H1 (cell line): ENCODE measurements around the gene KCNQ2. TPM values are rescaled to one million over a fixed set of nuclear protein-coding genes. Genes with fewer than 3 reads are reported as not detected.

Source experiments
- CTCF ChIA-PET: fragments of 300-600 bp; sonication (Branson Sonifier 250); formaldehyde crosslinking; loops from one replicate; lab custom pipeline; 2021; ENCODE audit not compliant: partially characterized antibody; lab: Charles Lee
- POLR2A ChIA-PET: fragments of 300-600 bp; sonication (Branson Sonifier 250); formaldehyde crosslinking; loops from one replicate; lab custom pipeline; 2021; ENCODE audit warnings: inconsistent platforms; ENCODE audit not compliant: partially characterized antibody; lab: Charles Lee
- DNase-seq, 2 experiments: peaks; one replicate each; pipeline versions ENCODE4 v3.0.0 to v3.0.0-alpha.2; 2010 to 2022; ENCODE audit warnings: low spot score in 2 of 2, low read depth in 1 of 2, mixed read lengths in 1 of 2
- FAIRE-seq: peaks from 2 replicates; lab custom pipeline; 2011; peaks lifted over from hg19 to GRCh38; lab: Jason Lieb, UNC
- H2AFZ ChIP-seq: 2 replicates; pipeline ENCODE4 v1.8.1; 2012; ENCODE audit warnings: low read length, inconsistent platforms
- H2AK5ac ChIP-seq: 2 replicates; pipeline ENCODE4 v1.6.1; 2013; ENCODE audit warnings: low read depth, low read length
- H2BK120ac ChIP-seq: replicated peaks from 2 replicates; pipeline ENCODE3; 2013; ENCODE audit warnings: low read depth, low read length, inconsistent platforms
- H2BK12ac ChIP-seq: 2 replicates; pipeline ENCODE4 v1.6.1; 2013; ENCODE audit warnings: low read depth, low read length
- H2BK15ac ChIP-seq: 2 replicates; pipeline ENCODE4 v1.6.1; 2013; ENCODE audit warnings: low read length
- H2BK20ac ChIP-seq: 2 replicates; pipeline ENCODE4 v1.6.1; 2013; ENCODE audit warnings: low read length
- H2BK5ac ChIP-seq: 2 replicates; pipeline ENCODE4 v1.6.1; 2013; ENCODE audit warnings: low read depth, low read length
- H3K14ac ChIP-seq: 2 replicates; pipeline ENCODE4 v1.6.1; 2013; ENCODE audit warnings: inconsistent platforms; ENCODE audit not compliant: insufficient read length
- H3K18ac ChIP-seq: 2 replicates; pipeline ENCODE4 v1.6.1; 2013; ENCODE audit warnings: low read length; ENCODE audit errors: extremely low read depth
- H3K23ac ChIP-seq: 2 replicates; pipeline ENCODE4 v1.6.1; 2013; ENCODE audit warnings: inconsistent platforms; ENCODE audit not compliant: insufficient read length
- H3K23me2 ChIP-seq: 2 replicates; pipeline ENCODE4 v1.6.1; 2013; ENCODE audit warnings: low read depth, low read length
- H3K27ac ChIP-seq: 2 replicates; pipeline ENCODE4 v1.6.1; 2011; ENCODE audit warnings: low read depth, low read length, inconsistent platforms
- H3K27me3 ChIP-seq, 4 experiments: replicated peaks in 1 of 4; 1 replicate in 1 of 4; 2 replicates in 3 of 4; pipeline versions ENCODE4 v1.6.1 to v1.8.1; 2011 to 2013; ENCODE audit warnings: low read length in 3 of 4, mild to moderate bottlenecking in 3 of 4, inconsistent platforms in 2 of 4, mixed read lengths in 2 of 4, moderate library complexity in 1 of 4; ENCODE audit not compliant: control insufficient read depth in 3 of 4, insufficient read depth in 3 of 4; ENCODE audit errors: extremely low read depth in 1 of 4
- H3K36me3 ChIP-seq, 4 experiments: 2 replicates each; pipeline versions ENCODE4 v1.6.1 to v1.8.1; 2011 to 2013; ENCODE audit warnings: mild to moderate bottlenecking in 4 of 4, low read length in 3 of 4, moderate library complexity in 2 of 4, control low read depth in 1 of 4, inconsistent platforms in 1 of 4; ENCODE audit not compliant: insufficient read depth in 4 of 4, control insufficient read depth in 2 of 4
- H3K4ac ChIP-seq: replicated peaks from 2 replicates; pipeline ENCODE3; 2013; ENCODE audit warnings: low read length, low read depth, mixed read lengths, inconsistent platforms; ENCODE audit not compliant: insufficient read length
- H3K4me1 ChIP-seq, 4 experiments: replicated peaks in 1 of 4; 1 replicate in 1 of 4; 2 replicates in 3 of 4; pipeline versions ENCODE4 v1.6.1 to v1.8.1; 2011 to 2013; ENCODE audit warnings: low read length in 3 of 4, inconsistent platforms in 2 of 4, mixed read lengths in 1 of 4; ENCODE audit not compliant: insufficient read depth in 4 of 4, control insufficient read depth in 3 of 4
- H3K4me2 ChIP-seq, 2 experiments: 2 replicates each; pipeline versions ENCODE4 v1.6.1 to v1.8.1; 2011 to 2013; ENCODE audit warnings: low read depth in 2 of 2, low read length in 2 of 2, control low read depth in 1 of 2, inconsistent platforms in 1 of 2, mild to moderate bottlenecking in 1 of 2; ENCODE audit not compliant: insufficient read depth in 1 of 2
- H3K4me3 ChIP-seq, 4 experiments: fragments of 200-600, 300-600 bp in 1 of 4; sonication (generic), shearing (Covaris generic), sonication (Bioruptor Twin) in 1 of 4; 2 replicates each; pipeline versions ENCODE4 v1.5.1 to v1.8.1; 2011 to 2016; ENCODE audit warnings: low read length in 4 of 4, low read depth in 3 of 4, control low read depth in 2 of 4, inconsistent platforms in 2 of 4, mild to moderate bottlenecking in 2 of 4, mixed read lengths in 1 of 4, moderate library complexity in 1 of 4; ENCODE audit not compliant: insufficient read depth in 2 of 4; ENCODE audit errors: extremely low read depth in 1 of 4
- H3K56ac ChIP-seq: replicated peaks from 2 replicates; pipeline ENCODE3; 2013; ENCODE audit warnings: low read depth, mild to moderate bottlenecking, mixed read lengths, low read length, inconsistent platforms; ENCODE audit not compliant: insufficient read length
- H3K79me1 ChIP-seq: 2 replicates; pipeline ENCODE4 v1.6.1; 2013; ENCODE audit warnings: low read depth, low read length, control low read depth
- H3K79me2 ChIP-seq, 2 experiments: 2 replicates each; pipeline versions ENCODE4 v1.6.1 to v1.8.1; 2012 to 2013; ENCODE audit warnings: low read length in 2 of 2, mild to moderate bottlenecking in 2 of 2, inconsistent platforms in 1 of 2; ENCODE audit not compliant: insufficient read depth in 2 of 2, control insufficient read depth in 1 of 2
- H3K9ac ChIP-seq, 4 experiments: replicated peaks in 1 of 4; 1 replicate in 1 of 4; 2 replicates in 3 of 4; pipeline versions ENCODE4 v1.6.1 to v1.8.1; 2011 to 2013; ENCODE audit warnings: low read depth in 3 of 4, low read length in 3 of 4, control low read depth in 2 of 4, mild to moderate bottlenecking in 2 of 4, moderate library complexity in 2 of 4, inconsistent platforms in 1 of 4; ENCODE audit errors: extremely low read depth in 1 of 4
- H3K9me3 ChIP-seq, 2 experiments: 2 replicates each; pipeline versions ENCODE4 v1.6.1 to v1.8.1; 2012 to 2013; ENCODE audit warnings: mild to moderate bottlenecking in 2 of 2, moderate library complexity in 2 of 2, control low read depth in 1 of 2, inconsistent platforms in 1 of 2, low read depth in 1 of 2, low read length in 1 of 2, mixed read lengths in 1 of 2; ENCODE audit not compliant: insufficient read depth in 2 of 2
- H4K20me1 ChIP-seq, 2 experiments: replicated peaks in 1 of 2; 2 replicates each; pipeline versions ENCODE3 to v1.8.1; 2011 to 2013; ENCODE audit warnings: inconsistent platforms in 2 of 2, low read length in 2 of 2, mild to moderate bottlenecking in 1 of 2; ENCODE audit not compliant: insufficient read depth in 2 of 2, control insufficient read depth in 1 of 2
- H4K5ac ChIP-seq: 2 replicates; pipeline ENCODE4 v1.6.1; 2013; ENCODE audit warnings: low read length, low read depth, mixed read lengths, inconsistent platforms; ENCODE audit not compliant: insufficient read length
- H4K8ac ChIP-seq: 2 replicates; pipeline ENCODE4 v1.8.0; 2013; ENCODE audit warnings: mild to moderate bottlenecking, moderate library complexity, low read length, inconsistent platforms; ENCODE audit not compliant: insufficient read depth; ENCODE audit errors: extremely low read depth
- H4K91ac ChIP-seq: replicated peaks from 2 replicates; pipeline ENCODE3; 2013; ENCODE audit warnings: low read length, mixed read lengths, inconsistent platforms; ENCODE audit not compliant: insufficient read length
- CBX8 ChIP-seq: fragments of 300-800, 300-1000 bp; sonication (generic); IDR thresholded peaks from 2 replicates; pipeline ENCODE4 v1.7.1; 2016; ENCODE audit warnings: low read depth, low read length, borderline replicate concordance
- CHD1 ChIP-seq: IDR thresholded peaks from 2 replicates; pipeline ENCODE4 v1.6.1; 2012; ENCODE audit warnings: low read depth, low read length, improper control_type of control experiment
- CTBP2 ChIP-seq: IDR thresholded peaks from 2 replicates; pipeline ENCODE4 v1.7.0; 2011; ENCODE audit warnings: borderline replicate concordance, mild to moderate bottlenecking, moderate library complexity, mixed read lengths, low read length; ENCODE audit not compliant: insufficient read depth, insufficient read length
- EP300 ChIP-seq, 2 experiments: IDR thresholded peaks; 1 replicate in 1 of 2; 2 replicates in 1 of 2; pipeline ENCODE4 v1.6.1; 2011 to 2012; ENCODE audit warnings: low read depth in 2 of 2, low read length in 2 of 2, mild to moderate bottlenecking in 2 of 2, borderline replicate concordance in 1 of 2, inconsistent platforms in 1 of 2, moderate library complexity in 1 of 2
- SIRT6 ChIP-seq: IDR thresholded peaks from one replicate; pipeline ENCODE4 v1.7.1; 2012; ENCODE audit warnings: low read length, inconsistent platforms
- SUZ12 ChIP-seq: fragments of 200-600 bp; sonication (generic); IDR thresholded peaks from 2 replicates; pipeline ENCODE4 v1.6.1; 2012; ENCODE audit warnings: mild to moderate bottlenecking, inconsistent platforms, low read length, moderate library complexity, mixed read lengths
- TCF12 ChIP-seq: IDR thresholded peaks from 2 replicates; pipeline ENCODE4 v1.6.1; 2011; ENCODE audit warnings: low read depth, mild to moderate bottlenecking, low read length
- YY1 ChIP-seq: IDR thresholded peaks from 2 replicates; pipeline ENCODE4 v1.6.1; 2011; ENCODE audit warnings: low read depth, mild to moderate bottlenecking, low read length
- WGBS, 2 experiments: shearing (Covaris generic) in 1 of 2; methylation state at CpG; one replicate each; pipeline versions ENCODE4 v1.1.6 to v1.1.7; 2013 to 2015; ENCODE audit warnings: low lambda C conversion rate in 2 of 2, mixed read lengths in 2 of 2, inconsistent platforms in 1 of 2, low coverage in 1 of 2, missing lambda C conversion rate in 1 of 2; ENCODE audit not compliant: insufficient replicate concordance in 2 of 2, insufficient coverage in 1 of 2, insufficient read length in 1 of 2; ENCODE audit errors: extremely low coverage in 1 of 2, missing lambda C conversion rate in 1 of 2; 5-methylcytosine and 5-hydroxymethylcytosine counted together
- polyA plus RNA-seq, 7 experiments: library from polyadenylated mRNA; depleted of rRNA in 3 of 7; stranded (reverse) in 5 of 7; unstranded in 2 of 7; fragments of >200 nt in 5 of 7; fragments of 200-250 nt in 2 of 7; gene quantifications; 1 replicate in 5 of 7; 2 replicates in 1 of 7; 4 replicates in 1 of 7; pipeline versions ENCODE4 v1.2.1 to v1.2.3, GENCODE V29; 2011 to 2013; ENCODE audit warnings: missing spikeins in 2 of 7, mixed read lengths in 2 of 7
- total RNA-seq: library from RNA; stranded (reverse); fragmentation: NEBNext Ultra II Directional; extraction: Animal tissue kit (Norgen Biotek cat#: 25700); gene quantifications from 2 replicates; pipeline ENCODE4 v1.2.1, GENCODE V29; 2021
- TF ChIP-seq, protein P1 (sequence below): IDR thresholded peaks from 2 replicates; pipeline ENCODE4 v1.6.1; 2011; ENCODE audit warnings: low read length, improper control_type of control experiment

Gene KCNQ2
- total and polyA plus RNA-seq, 2 of the 8 experiments (the other 6 are each of a cell fraction or from before 2014, with no cell fraction given) = 82.6 to 243 TPM

DNA sequence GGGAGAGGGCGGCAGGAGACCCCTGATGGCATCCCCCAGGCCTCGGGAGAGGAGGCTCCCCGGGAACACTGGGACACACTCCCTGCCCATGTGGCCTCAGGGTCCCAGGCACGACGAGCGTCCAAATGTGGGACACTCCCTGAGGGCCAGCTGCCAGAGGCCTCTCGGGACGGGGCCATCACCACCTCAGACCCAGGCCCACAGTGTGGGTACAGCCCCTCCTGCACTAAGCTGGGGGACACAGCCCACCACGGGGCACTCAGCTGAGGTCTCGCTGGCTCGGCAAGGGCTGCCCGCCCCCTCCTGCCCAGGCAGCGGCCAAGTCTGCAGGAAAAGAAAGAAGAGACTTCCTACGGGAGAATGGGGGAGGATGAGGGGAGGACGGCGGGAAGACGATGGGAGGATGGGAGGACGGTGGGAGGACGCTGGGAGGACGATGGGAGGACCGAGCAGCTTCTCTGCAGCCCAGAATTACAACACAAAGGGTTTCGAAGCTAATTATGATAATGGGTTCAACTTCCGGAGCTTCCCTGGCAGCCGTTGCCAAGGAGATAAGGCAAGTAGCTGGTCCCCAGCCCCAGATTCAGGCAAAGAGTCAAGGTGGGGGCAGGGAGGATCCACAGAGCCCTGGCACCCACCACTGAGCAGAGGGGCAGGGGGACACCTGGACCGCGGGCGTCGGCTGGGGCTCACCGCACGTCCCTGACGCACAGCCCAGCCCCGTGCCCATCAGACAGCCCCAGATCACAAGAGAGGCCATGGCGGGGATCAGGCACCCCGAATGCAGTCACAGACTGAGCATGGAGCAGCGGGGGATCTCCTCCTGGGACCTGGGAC lies 17.5 kb downstream of the KCNQ2 start:
- peak overlapping the region; percentile 98 for H4K91ac ChIP-seq
- ChIA-PET CTCF (interaction anchor here (0.8 to 0.9 kb wide), 2 partner anchors 9 to 146 kb away, joined by 3 to 4 read pairs; no protein-coding TSS in a partner anchor), POLR2A (interaction anchor here (0.9 kb wide), 1 partner anchor 42 kb away, joined by 4 read pairs; no protein-coding TSS in a partner anchor)
- H2BK15ac ChIP-seq = 0 out of 2 replicates have a peak overlapping the region, but pooled peaks have one; percentile 8
- H4K8ac ChIP-seq = peak overlapping the region; percentile 45
- H3K79me2 ChIP-seq = peaks cover 0 to 45% of the 10 kb centered on the region in 2 experiments; a peak in 2 of 4 replicates
- no peak overlapping the region for H3K56ac ChIP-seq
- DNase-seq (no peak), FAIRE-seq (no peak)
- H3K4me2 ChIP-seq = peak overlapping the region in 1 of 2 experiments; percentile 33; a peak in 2 of 4 replicates
- H3K14ac ChIP-seq = no peak overlapping the region
- H2AFZ ChIP-seq = no peak overlapping the region
- H3K4ac ChIP-seq = peak overlapping the region; percentile 81
- WGBS, 2 experiments = 70% methylated on average over 34 of the region's 35 CpGs; no CpG with 5 or more reads in 1 of the 2 experiments
- H3K9me3 ChIP-seq = no peaks in the 10 kb centered on the region
- H3K4me1 ChIP-seq = peaks cover 0 to 25% (median 20%) of the 10 kb centered on the region in 4 experiments; a peak in 5 of 7 replicates
- peak overlapping the region; percentile 78 for H3K18ac ChIP-seq
- 0 out of 2 replicates have a peak overlapping the region, but pooled peaks have one; percentile 32 for H2AK5ac ChIP-seq
- no peak overlapping the region for H3K9ac ChIP-seq
- H2BK120ac ChIP-seq = peak overlapping the region; percentile 78
- peaks cover 12 to 27% of the 10 kb centered on the region in 2 experiments for H4K20me1 ChIP-seq
- H3K23ac ChIP-seq = no peak overlapping the region
- H2BK5ac ChIP-seq = peak overlapping the region; percentile 94
- peak overlapping the region; percentile 95; the same call in 1 of the 2 replicates for H2BK12ac ChIP-seq
- no peaks in the 10 kb centered on the region for H3K27me3 ChIP-seq
- H3K23me2 ChIP-seq = no peaks in the 10 kb centered on the region
- H2BK20ac ChIP-seq = no peak overlapping the region
- peaks cover 0 to 5% (median 0%) of the 10 kb centered on the region in 4 experiments; a peak in 1 of 8 replicates for H3K36me3 ChIP-seq
- H3K4me3 ChIP-seq = peak overlapping the region in 1 of 4 experiments; percentile 5; a peak in 1 of 8 replicates
- H3K27ac ChIP-seq = no peak overlapping the region
- peaks cover 22% of the 10 kb centered on the region for H3K79me1 ChIP-seq
- peak overlapping the region; percentile 18 for H4K5ac ChIP-seq
- TF ChIP-seq TCF12 (no peak), EP300 (IDR thresholded peaks at IDR 0.05; ENCODE audit: borderline replicate concordance in 1 of 2, low read depth in 2 of 2, low read length in 2 of 2) (no peak), YY1 (no peak), CBX8 (no peak), SUZ12 (no peak), SIRT6 (no peak), CHD1 (no peak), CTBP2 (no peak)
- TF ChIP-seq, protein P1, sequence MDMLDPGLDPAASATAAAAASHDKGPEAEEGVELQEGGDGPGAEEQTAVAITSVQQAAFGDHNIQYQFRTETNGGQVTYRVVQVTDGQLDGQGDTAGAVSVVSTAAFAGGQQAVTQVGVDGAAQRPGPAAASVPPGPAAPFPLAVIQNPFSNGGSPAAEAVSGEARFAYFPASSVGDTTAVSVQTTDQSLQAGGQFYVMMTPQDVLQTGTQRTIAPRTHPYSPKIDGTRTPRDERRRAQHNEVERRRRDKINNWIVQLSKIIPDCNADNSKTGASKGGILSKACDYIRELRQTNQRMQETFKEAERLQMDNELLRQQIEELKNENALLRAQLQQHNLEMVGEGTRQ = no peak
